Naive thymus-derived CD8-positive, alpha-beta T cell (primary cell): ENCODE data around the gene DNA2. TPM values are rescaled to one million over a fixed set of nuclear protein-coding genes. Genes with fewer than 3 reads are reported as not detected.

ENCODE experiments used
- ATAC-seq, 2 donors: fragments of 150-1000 bp; cut with Tn5 transposase in 1 of 2; sonication (Bioruptor Pico), chemical (Tn5 transposase) in 1 of 2; 1 replicate in 1 of 2; 2 replicates in 1 of 2; pipeline ENCODE4 v1.10.0; 2021; ENCODE audit warnings: mild to moderate bottlenecking in 2 of 2, moderate library complexity in 2 of 2
- POLR2A ChIA-PET: fragments of 350-600 bp; sonication (Branson Sonifier 250); formaldehyde crosslinking; loops from one replicate; lab custom pipeline; 2021; ENCODE audit warnings: antibody characterized with exemption; lab: Charles Lee
- DNase-seq, 10 donors: peaks; one replicate each; pipeline versions ENCODE4 v3.0.0 to v3.0.0-alpha.2; 2020 to 2022
- H3K27ac Mint-ChIP-seq, 10 donors: one replicate each; pipeline ENCODE4 v1.8.0; 2020 to 2022; ENCODE audit warnings: mild to moderate bottlenecking in 10 of 10, mixed read lengths in 10 of 10, moderate library complexity in 4 of 10, inconsistent platforms in 1 of 10
- H3K27me3 Mint-ChIP-seq, 5 donors: one replicate each; pipeline ENCODE4 v1.8.0; 2021 to 2022; ENCODE audit warnings: mixed read lengths in 5 of 5
- H3K36me3 Mint-ChIP-seq, 3 donors: one replicate each; pipeline ENCODE4 v1.8.0; 2020 to 2022; ENCODE audit warnings: mixed read lengths in 3 of 3, mild to moderate bottlenecking in 2 of 3, inconsistent platforms in 1 of 3
- H3K4me1 Mint-ChIP-seq, 4 donors: one replicate each; pipeline ENCODE4 v1.8.0; 2021 to 2022; ENCODE audit warnings: mixed read lengths in 4 of 4
- H3K4me3 Mint-ChIP-seq, 10 donors: one replicate each; pipeline ENCODE4 v1.8.0; 2020 to 2022; ENCODE audit warnings: mild to moderate bottlenecking in 10 of 10, mixed read lengths in 10 of 10, moderate library complexity in 6 of 10, inconsistent platforms in 1 of 10
- H3K9me3 Mint-ChIP-seq, 9 donors: one replicate each; pipeline ENCODE4 v1.8.0; 2020 to 2022; ENCODE audit warnings: mixed read lengths in 9 of 9, mild to moderate bottlenecking in 3 of 9, inconsistent platforms in 1 of 9, moderate library complexity in 1 of 9
- polyA plus RNA-seq, 3 donors: library from polyadenylated mRNA; unstranded; fragments of 300-500 nt; fragmentation: Illumina TruSeq; gene quantifications; one replicate each; pipeline ENCODE4 v1.2.3, GENCODE V29; 2021
- total RNA-seq, 8 experiments: library from RNA in 2 of 8; stranded (reverse) in 2 of 8; gene quantifications; one replicate each; pipeline ENCODE4 v1.2.3 and lab custom pipeline; 2021 to 2026

DNA2 gene
- total and polyA plus RNA-seq, 5 experiments from 2014 or later: 0.51 to 9.8 (median 0.74) TPM

- Mint-ChIP-seq H3K27ac (no peak overlapping the region), H3K9me3 (no peaks in the 10 kb centered on the region), H3K27me3 (no peaks in the 10 kb centered on the region), H3K4me1 (peaks cover 0 to 2% (median 0%) of the 10 kb centered on the region in 4 donors), H3K36me3 (no peaks in the 10 kb centered on the region), H3K4me3 (no peak overlapping the region)
- ATAC-seq: no peak
- POLR2A ChIA-PET: no interaction called here
- no peak for DNase-seq
These were observed 37.1 kb downstream of the DNA2 start for GRCh38 chr10:68434657-68435056.

DNA sequence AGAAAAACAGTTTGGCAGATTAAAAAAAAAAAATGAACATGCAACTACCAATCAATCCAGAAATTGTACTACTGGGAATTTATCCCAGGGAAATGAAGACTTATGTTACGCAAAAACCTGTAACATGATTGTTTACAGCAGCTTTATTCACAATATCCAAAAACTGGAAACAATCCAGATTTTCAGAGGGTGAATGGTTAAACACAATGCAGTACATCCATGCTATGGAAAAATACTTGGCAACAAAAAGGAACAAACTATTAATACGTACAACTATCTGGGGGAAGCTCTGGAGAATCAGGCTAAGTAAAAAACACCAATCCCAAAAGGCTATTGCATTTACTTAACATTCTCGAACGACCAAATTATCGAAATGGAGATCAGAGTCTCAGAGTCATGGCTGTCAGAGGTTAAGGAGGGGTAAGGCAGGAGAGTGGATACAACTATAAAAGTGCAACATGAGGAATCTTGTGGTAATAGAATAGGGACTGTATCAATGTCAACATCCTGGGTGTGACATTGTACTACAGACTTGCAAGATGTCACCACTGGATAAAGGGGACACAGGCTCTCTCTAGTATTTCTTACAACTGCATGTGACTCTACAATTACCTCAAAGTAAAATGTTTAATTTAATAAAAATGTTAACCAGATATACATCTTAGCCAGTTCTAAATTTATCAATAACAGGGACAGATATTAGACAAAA is 43.2 kb downstream of the DNA2 start:
- Mint-ChIP-seq H3K4me3 (no peak overlapping the region), H3K4me1 (peaks cover 3 to 12% (median 8%) of the 10 kb centered on the region in 4 donors), H3K27ac (peak overlapping the region in 1 of 10 donors; percentile 24), H3K9me3 (no peaks in the 10 kb centered on the region), H3K27me3 (no peaks in the 10 kb centered on the region), H3K36me3 (peaks cover 0 to 2% (median 0%) of the 10 kb centered on the region in 3 donors)
- no peak for DNase-seq
- no peak for ATAC-seq
- POLR2A ChIA-PET: interaction anchor here (0.7 kb wide), 1 partner anchor 519 kb away, joined by 3 read pairs; no protein-coding TSS in a partner anchor

DNA sequence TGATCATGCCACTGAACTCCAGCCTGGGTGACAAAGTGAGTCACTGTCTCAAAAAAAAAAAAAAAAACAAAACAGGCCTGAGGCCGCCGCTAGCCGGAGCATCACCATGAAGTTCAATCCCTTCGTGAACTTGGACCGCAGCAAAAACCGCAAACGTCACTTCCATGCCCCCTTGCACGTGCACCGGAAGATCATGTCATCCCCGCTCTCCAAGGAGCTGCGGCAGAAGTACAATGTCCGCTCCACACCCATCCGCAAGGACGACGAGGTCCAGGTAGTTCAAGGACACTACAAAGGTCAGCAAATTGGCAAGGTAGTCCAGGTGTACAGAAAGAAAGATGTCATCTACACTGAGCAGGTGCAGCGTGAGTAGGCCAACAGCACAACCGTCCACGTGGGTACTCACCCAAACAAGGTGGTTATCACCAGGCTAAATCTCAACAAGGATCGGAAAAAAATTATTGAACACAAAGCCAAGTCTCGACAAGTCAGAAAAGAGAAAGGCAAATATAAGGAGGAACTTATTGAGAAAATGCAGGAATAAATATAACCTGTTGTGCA is 47.2 kb downstream of the DNA2 start:
- DNase-seq: no peak
- POLR2A ChIA-PET: no interaction called here
- H3K27ac Mint-ChIP-seq: peak overlapping the region in 3 of 10 donors; percentile 12 to 88 (median 15)
- H3K4me3 Mint-ChIP-seq: no peak overlapping the region
- peaks cover 6 to 19% (median 17%) of the 10 kb centered on the region in 4 donors for H3K4me1 Mint-ChIP-seq
- peaks cover 0 to 2% (median 2%) of the 10 kb centered on the region in 3 donors for H3K36me3 Mint-ChIP-seq
- H3K9me3 Mint-ChIP-seq: no peaks in the 10 kb centered on the region
- H3K27me3 Mint-ChIP-seq: no peaks in the 10 kb centered on the region
- ATAC-seq: no peak

DNA sequence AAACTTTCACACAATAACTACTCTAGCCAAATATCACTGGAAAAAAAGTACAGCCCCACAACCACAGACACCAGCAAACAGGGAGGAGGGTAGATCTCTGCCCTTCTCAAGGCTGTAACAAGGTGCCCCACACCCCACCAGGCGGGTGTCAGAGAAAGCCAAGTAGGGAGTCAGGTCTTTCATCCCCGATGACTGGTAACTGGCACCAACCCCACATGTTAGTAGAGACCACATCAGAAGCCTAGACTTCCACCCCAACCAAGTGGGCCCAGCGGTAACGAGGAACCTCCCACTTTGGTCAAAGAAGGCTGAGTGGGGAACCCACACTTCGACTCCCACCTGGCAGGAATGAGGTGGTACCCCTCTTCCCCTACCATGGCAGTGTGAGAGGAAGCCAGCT is 48.3 kb downstream of the DNA2 start:
- Mint-ChIP-seq H3K9me3 (no peaks in the 10 kb centered on the region), H3K27ac (peak overlapping the region; percentile 24 to 87 (median 56)), H3K36me3 (peaks cover 0 to 2% (median 2%) of the 10 kb centered on the region in 3 donors), H3K4me3 (peak overlapping the region in 9 of 10 donors; percentile 1 to 83 (median 63)), H3K27me3 (no peaks in the 10 kb centered on the region), H3K4me1 (peaks cover 6 to 19% (median 17%) of the 10 kb centered on the region in 4 donors)
- ATAC-seq (peak; percentile 96 to 97), DNase-seq (peak in 9 of 10 donors; percentile 1 to 66 (median 49))
- POLR2A ChIA-PET: no interaction called here

DNA sequence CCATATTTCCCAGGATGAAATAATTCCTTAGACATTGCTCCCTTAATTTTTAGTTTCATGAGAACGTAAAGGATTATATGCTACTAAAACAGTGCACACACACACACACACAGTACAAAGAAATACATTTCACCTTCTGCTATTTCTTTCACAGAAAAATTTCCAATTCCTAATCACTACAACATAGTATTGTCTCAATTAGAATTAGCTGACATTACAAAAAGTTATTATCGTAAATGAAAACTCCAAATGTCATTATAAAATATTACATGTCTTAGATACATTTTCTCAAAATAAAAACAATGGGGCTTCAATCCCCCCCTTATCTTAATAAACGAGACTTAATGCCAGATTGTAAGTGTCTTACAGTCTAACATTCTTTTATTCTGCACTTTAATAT is 52.4 kb downstream of the DNA2 start:
- DNase-seq: no peak
- Mint-ChIP-seq H3K4me1 (peaks cover 6 to 19% (median 14%) of the 10 kb centered on the region in 4 donors), H3K27me3 (no peaks in the 10 kb centered on the region), H3K27ac (no peak overlapping the region), H3K36me3 (peaks cover 0 to 7% (median 5%) of the 10 kb centered on the region in 3 donors), H3K9me3 (no peaks in the 10 kb centered on the region), H3K4me3 (no peak overlapping the region)
- no peak for ATAC-seq
- POLR2A ChIA-PET: interaction anchor here (0.6 kb wide), 1 partner anchor 12 kb away, joined by 4 read pairs; no protein-coding TSS in a partner anchor

DNA sequence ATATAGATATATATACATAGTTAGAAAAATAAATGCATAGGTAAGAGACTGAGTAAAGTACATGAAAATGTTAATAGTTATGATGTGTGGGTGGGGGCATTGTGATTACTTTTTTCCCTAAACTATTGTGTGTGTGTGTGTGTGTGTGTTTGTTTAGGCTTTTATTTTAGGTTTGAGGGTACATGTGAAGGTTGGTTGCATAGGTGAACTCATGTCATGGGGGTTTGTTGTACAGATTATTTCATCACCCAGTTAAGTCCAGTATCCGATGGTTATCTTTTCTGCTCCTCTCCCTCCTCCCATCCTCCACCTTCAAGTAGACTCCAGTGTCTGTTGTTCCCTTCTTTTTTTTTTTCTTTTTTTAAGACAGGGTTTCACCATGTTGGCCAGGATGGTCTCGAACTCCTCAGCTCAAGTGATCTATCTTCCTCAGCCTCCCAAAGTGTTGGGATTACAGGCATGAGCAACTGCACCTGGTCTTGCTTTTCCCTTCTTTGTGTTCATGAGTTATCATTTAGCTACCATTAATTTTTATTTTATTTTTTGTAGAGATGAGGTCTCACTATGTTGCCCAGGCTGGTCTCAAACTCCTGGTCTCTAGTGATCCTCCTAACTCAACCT is 62.8 kb downstream of the DNA2 start:
- peak overlapping the region in 2 of 10 donors; percentile 34 to 62 for H3K4me3 Mint-ChIP-seq
- H3K27ac Mint-ChIP-seq: peak overlapping the region in 1 of 10 donors; percentile 31
- H3K36me3 Mint-ChIP-seq: no peaks in the 10 kb centered on the region
- POLR2A ChIA-PET: interaction anchor here (0.5 kb wide), 1 partner anchor 499 kb away, joined by 6 read pairs; no protein-coding TSS in a partner anchor
- H3K27me3 Mint-ChIP-seq: no peaks in the 10 kb centered on the region
- ATAC-seq (no peak), DNase-seq (no peak)
- no peaks in the 10 kb centered on the region for H3K9me3 Mint-ChIP-seq
- H3K4me1 Mint-ChIP-seq: peaks cover 9 to 23% (median 20%) of the 10 kb centered on the region in 4 donors

- DNase-seq (peak; percentile 63 to 88 (median 78)), ATAC-seq (peak; percentile 92 to 93)
- H3K27me3 Mint-ChIP-seq: no peaks in the 10 kb centered on the region
- H3K4me1 Mint-ChIP-seq: peaks cover 10 to 23% (median 22%) of the 10 kb centered on the region in 4 donors
- H3K9me3 Mint-ChIP-seq: no peaks in the 10 kb centered on the region
- H3K36me3 Mint-ChIP-seq: no peaks in the 10 kb centered on the region
- POLR2A ChIA-PET: interaction anchor here (0.6 to 1.1 kb wide), 5 partner anchors 65 to 522 kb away, joined by 3 to 6 read pairs (median 3); partner anchors contain the start of genes DNA2 and PBLD
- peak within 1 kb of the TSS; percentile 73 to 92 (median 90) for H3K27ac Mint-ChIP-seq
- peak within 1 kb of the TSS; percentile 85 to 95 (median 90) for H3K4me3 Mint-ChIP-seq
These were observed 64.8 kb downstream of the DNA2 start, which contains the start of gene RUFY2 for GRCh38 chr10:68406815-68407548. RUFY2 (minus strand) TSS chr10:68407277; CDS start chr10:68407189, 88 bp downstream.

- Mint-ChIP-seq H3K4me1 (peaks cover 10 to 23% (median 22%) of the 10 kb centered on the region in 4 donors), H3K27me3 (no peaks in the 10 kb centered on the region), H3K27ac (peak overlapping the region; percentile 73 to 92 (median 90)), H3K36me3 (peaks cover 0 to 5% (median 0%) of the 10 kb centered on the region in 3 donors), H3K9me3 (no peaks in the 10 kb centered on the region), H3K4me3 (peak overlapping the region; percentile 85 to 95 (median 90))
- peak; percentile 6 to 15 for ATAC-seq
- POLR2A ChIA-PET: interaction anchor here (0.6 to 1.1 kb wide), 6 partner anchors 11 to 521 kb away, joined by 3 to 6 read pairs (median 4); partner anchors contain the start of genes DNA2 and PBLD
- peak in 4 of 10 donors; percentile 1 to 24 (median 14) for DNase-seq
These were observed 65.5 kb downstream of the DNA2 start for GRCh38 chr10:68406111-68406814.

GRCh38 chr10:68403701-68404100 is 68.1 kb downstream of the DNA2 start:
- no peaks in the 10 kb centered on the region for H3K9me3 Mint-ChIP-seq
- POLR2A ChIA-PET: no interaction called here
- no peak overlapping the region for H3K4me3 Mint-ChIP-seq
- ATAC-seq: no peak
- DNase-seq: no peak
- H3K27ac Mint-ChIP-seq: no peak overlapping the region
- H3K27me3 Mint-ChIP-seq: no peaks in the 10 kb centered on the region
- H3K4me1 Mint-ChIP-seq: peaks cover 17 to 23% (median 22%) of the 10 kb centered on the region in 4 donors
- peaks cover 0 to 28% (median 3%) of the 10 kb centered on the region in 3 donors for H3K36me3 Mint-ChIP-seq

GRCh38 chr10:68402276-68402675 is 69.5 kb downstream of the DNA2 start:
- Mint-ChIP-seq H3K36me3 (peaks cover 0 to 33% (median 3%) of the 10 kb centered on the region in 3 donors), H3K27ac (no peak overlapping the region), H3K9me3 (no peaks in the 10 kb centered on the region), H3K4me1 (peaks cover 17 to 23% (median 20%) of the 10 kb centered on the region in 4 donors), H3K27me3 (no peaks in the 10 kb centered on the region), H3K4me3 (no peak overlapping the region)
- ATAC-seq (no peak), DNase-seq (no peak)
- POLR2A ChIA-PET: no interaction called here

DNA sequence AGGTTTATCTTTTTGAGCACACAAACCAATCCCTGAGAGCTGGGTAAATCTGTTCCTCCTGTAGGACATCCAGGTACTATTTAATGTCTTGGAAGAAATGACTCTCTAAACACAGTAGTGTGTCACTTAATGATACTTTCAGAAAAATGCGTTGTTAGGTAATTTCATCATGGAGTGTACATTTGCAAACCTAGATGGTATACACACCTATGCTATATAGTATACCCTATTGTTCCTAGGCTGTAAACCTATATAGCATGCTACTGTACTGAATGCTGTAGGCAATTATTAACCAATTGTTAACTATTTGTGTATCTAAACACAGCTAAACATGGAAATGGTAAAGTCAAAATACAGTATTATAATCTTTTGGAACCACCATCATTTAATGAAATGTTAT is 74.8 kb downstream of the DNA2 start:
- Mint-ChIP-seq H3K27ac (no peak overlapping the region), H3K36me3 (peaks cover 0 to 77% (median 15%) of the 10 kb centered on the region in 3 donors), H3K4me3 (no peak overlapping the region), H3K9me3 (no peaks in the 10 kb centered on the region), H3K4me1 (peaks cover 0 to 7% (median 0%) of the 10 kb centered on the region in 4 donors), H3K27me3 (no peaks in the 10 kb centered on the region)
- ATAC-seq (no peak), DNase-seq (no peak)
- POLR2A ChIA-PET: no interaction called here
